ENCODE data around the gene ERC2.

DNA sequence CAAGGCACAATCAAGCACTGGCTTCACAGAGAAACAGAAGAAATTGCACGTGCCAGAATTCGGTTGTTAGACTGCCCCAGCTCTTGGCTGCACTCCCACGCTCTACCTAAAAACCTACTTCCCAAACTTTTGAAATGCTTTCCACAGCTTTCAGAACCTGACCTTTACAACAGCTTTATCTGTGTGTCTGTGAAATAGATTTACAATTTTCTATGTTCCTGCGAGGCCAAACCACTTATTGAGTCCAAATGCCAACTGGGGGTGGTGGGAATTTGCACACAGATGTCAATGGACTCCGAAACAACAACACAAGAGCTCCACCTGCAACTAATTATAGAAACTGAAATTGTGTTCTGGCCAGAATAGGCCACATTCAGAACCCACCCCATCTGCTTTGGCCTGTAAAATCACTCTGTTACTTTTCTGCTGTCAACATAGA is 44.6 kb downstream of the ERC2 start:
- TF ChIP-seq, protein P1, sequence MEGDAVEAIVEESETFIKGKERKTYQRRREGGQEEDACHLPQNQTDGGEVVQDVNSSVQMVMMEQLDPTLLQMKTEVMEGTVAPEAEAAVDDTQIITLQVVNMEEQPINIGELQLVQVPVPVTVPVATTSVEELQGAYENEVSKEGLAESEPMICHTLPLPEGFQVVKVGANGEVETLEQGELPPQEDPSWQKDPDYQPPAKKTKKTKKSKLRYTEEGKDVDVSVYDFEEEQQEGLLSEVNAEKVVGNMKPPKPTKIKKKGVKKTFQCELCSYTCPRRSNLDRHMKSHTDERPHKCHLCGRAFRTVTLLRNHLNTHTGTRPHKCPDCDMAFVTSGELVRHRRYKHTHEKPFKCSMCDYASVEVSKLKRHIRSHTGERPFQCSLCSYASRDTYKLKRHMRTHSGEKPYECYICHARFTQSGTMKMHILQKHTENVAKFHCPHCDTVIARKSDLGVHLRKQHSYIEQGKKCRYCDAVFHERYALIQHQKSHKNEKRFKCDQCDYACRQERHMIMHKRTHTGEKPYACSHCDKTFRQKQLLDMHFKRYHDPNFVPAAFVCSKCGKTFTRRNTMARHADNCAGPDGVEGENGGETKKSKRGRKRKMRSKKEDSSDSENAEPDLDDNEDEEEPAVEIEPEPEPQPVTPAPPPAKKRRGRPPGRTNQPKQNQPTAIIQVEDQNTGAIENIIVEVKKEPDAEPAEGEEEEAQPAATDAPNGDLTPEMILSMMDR (IDR thresholded peaks at IDR 0.05): no peak
- TF ChIP-seq EP300 (IDR thresholded peaks at IDR 0.05): no peak
- TF ChIP-seq POLR2A (IDR thresholded peaks at IDR 0.05): no peak

Measured in ovary (tissue), 3 donors.